ENCODE results near the gene SNAPC2. TPM values are rescaled to one million over a fixed set of nuclear protein-coding genes. Genes with fewer than 3 reads are reported as not detected.

SNAPC2 gene
- total RNA-seq, 2 donors from 2014 or later: 13.4 to 15.4 TPM

GRCh38 chr19:7941895-7942596 lies 21.9 kb downstream of the SNAPC2 start:
- DNase-seq: no peak
- Histone ChIP-seq H3K9ac (ENCODE audit: low read depth in 2 of 2, low read length in 2 of 2) (no peak overlapping the region), H3K36me3 (no peaks in the 10 kb centered on the region), H3K4me1 (peaks cover 6% of the 10 kb centered on the region), H3K9me3 (no peaks in the 10 kb centered on the region), H3K27me3 (no peaks in the 10 kb centered on the region), H3K4me3 (peak overlapping the region; percentile 68), H3K27ac (no peak overlapping the region)
- TF ChIP-seq CTCF (IDR thresholded peaks at IDR 0.05): no peak
- intact Hi-C loops (cut with DNase I): no loop called here

- DNase-seq: no peak
- TF ChIP-seq CTCF (IDR thresholded peaks at IDR 0.05): no peak
- peak overlapping the region; percentile 95 to 96 for H3K9ac ChIP-seq (ENCODE audit: low read depth in 2 of 2, low read length in 2 of 2)
- H3K27me3 ChIP-seq: no peaks in the 10 kb centered on the region
- H3K36me3 ChIP-seq: no peaks in the 10 kb centered on the region
- H3K4me1 ChIP-seq: peaks cover 6% of the 10 kb centered on the region
- intact Hi-C loops (cut with DNase I): no loop called here
- H3K4me3 ChIP-seq: peak overlapping the region; percentile 68
- H3K9me3 ChIP-seq: no peaks in the 10 kb centered on the region
- H3K27ac ChIP-seq: peak overlapping the region; percentile 79
Measured at GRCh38 chr19:7942981-7943443, 22.9 kb downstream of the SNAPC2 start.

GRCh38 chr19:7943444-7944176 lies 23.5 kb downstream of the SNAPC2 start, which contains the start of gene TIMM44:
Gene TIMM44 (minus strand): TSS chr19:7943666. CDS start chr19:7943651, 15 bp downstream.
- Histone ChIP-seq H3K27me3 (no peaks in the 10 kb centered on the region), H3K27ac (peak within 1 kb of the TSS; percentile 79), H3K4me3 (peak within 1 kb of the TSS; percentile 68), H3K9me3 (no peaks in the 10 kb centered on the region), H3K36me3 (no peaks in the 10 kb centered on the region), H3K9ac (ENCODE audit: low read depth in 2 of 2, low read length in 2 of 2) (peak within 1 kb of the TSS; percentile 95 to 96), H3K4me1 (peaks cover 6% of the 10 kb centered on the region)
- TF ChIP-seq CTCF (IDR thresholded peaks at IDR 0.05): no peak
- DNase-seq: peak; percentile 100
- intact Hi-C loops (cut with DNase I): no loop called here

GRCh38 chr19:7944177-7944761 lies 24.1 kb downstream of the SNAPC2 start:
- Histone ChIP-seq H3K36me3 (no peaks in the 10 kb centered on the region), H3K9me3 (no peaks in the 10 kb centered on the region), H3K9ac (ENCODE audit: low read depth in 2 of 2, low read length in 2 of 2) (peak overlapping the region; percentile 40 to 87), H3K27me3 (no peaks in the 10 kb centered on the region), H3K27ac (peak overlapping the region; percentile 48), H3K4me3 (peak overlapping the region; percentile 47), H3K4me1 (peaks cover 6% of the 10 kb centered on the region)
- peak; percentile 79 for TF ChIP-seq CTCF (IDR thresholded peaks at IDR 0.05)
- peak; percentile 92 for DNase-seq
- intact Hi-C loops (cut with DNase I): no loop called here

- Histone ChIP-seq H3K27me3 (no peaks in the 10 kb centered on the region), H3K4me1 (no peaks in the 10 kb centered on the region), H3K27ac (no peak overlapping the region), H3K36me3 (no peaks in the 10 kb centered on the region), H3K9me3 (no peaks in the 10 kb centered on the region), H3K9ac (ENCODE audit: low read depth in 2 of 2, low read length in 2 of 2) (no peak overlapping the region), H3K4me3 (no peak overlapping the region)
- DNase-seq: no peak
- no peak for TF ChIP-seq CTCF (IDR thresholded peaks at IDR 0.05)
- intact Hi-C loops (cut with DNase I): loop anchor here (5.0 kb wide), 1 partner anchor 304 kb away; no protein-coding TSS in a partner anchor
Measured at GRCh38 chr19:7947939-7948338, 27.8 kb downstream of the SNAPC2 start.

All from colonic mucosa (tissue), 4 donors.